Activated T-cell treated with anti-CD3 and anti-CD28 coated beads, Interleukin-2, amount 50 U/mL, for 72 hours (primary cell): ENCODE results near the gene HPF1. TPM values are rescaled to one million over a fixed set of nuclear protein-coding genes. Genes with fewer than 3 reads are reported as not detected.

Experiments used
- ATAC-seq, 2 donors: fragments of 150-1000 bp; cut with Tn5 transposase; replicated peaks in 1 of 2; 2 replicates each; pipeline ENCODE4 v1.10.0; 2021; ENCODE audit warnings: moderate library complexity in 2 of 2, mild to moderate bottlenecking in 1 of 2
- DNase-seq, 2 donors: peaks; one replicate each; pipeline ENCODE4 v3.0.0; 2021 to 2022; ENCODE audit warnings: mixed read lengths in 1 of 2
- H3K27ac Mint-ChIP-seq: one replicate; pipeline ENCODE4 v1.8.0; 2022; ENCODE audit warnings: mild to moderate bottlenecking, moderate library complexity, mixed read lengths
- H3K27me3 Mint-ChIP-seq: one replicate; pipeline ENCODE4 v1.8.0; 2022; ENCODE audit warnings: low read depth, mixed read lengths
- H3K36me3 Mint-ChIP-seq, 2 donors: one replicate each; pipeline ENCODE4 v1.8.0; 2022; ENCODE audit warnings: mixed read lengths in 2 of 2, mild to moderate bottlenecking in 1 of 2; ENCODE audit not compliant: insufficient read depth in 2 of 2
- H3K4me1 Mint-ChIP-seq: one replicate; pipeline ENCODE4 v1.8.0; 2022; ENCODE audit warnings: low read depth, mixed read lengths
- H3K4me3 Mint-ChIP-seq, 2 donors: one replicate each; pipeline ENCODE4 v1.8.0; 2022; ENCODE audit warnings: mild to moderate bottlenecking in 2 of 2, mixed read lengths in 2 of 2, moderate library complexity in 2 of 2
- H3K9me3 Mint-ChIP-seq, 2 donors: one replicate each; pipeline ENCODE4 v1.8.0; 2022; ENCODE audit warnings: mixed read lengths in 2 of 2
- total RNA-seq, 2 donors: library from RNA; stranded (reverse); gene quantifications; one replicate each; pipeline ENCODE4 v1.2.3, GENCODE V29; 2022

The HPF1 gene
- total RNA-seq, 2 donors from 2014 or later = 32.7 to 34.0 TPM

GRCh38 chr4:169723207-169723965 is 34.4 kb downstream of the HPF1 start:
- Mint-ChIP-seq H3K27ac (peak overlapping the region; percentile 20), H3K36me3 (peaks cover 0 to 1% of the 10 kb centered on the region in 2 donors), H3K27me3 (no peaks in the 10 kb centered on the region), H3K4me1 (peaks cover 13% of the 10 kb centered on the region), H3K9me3 (no peaks in the 10 kb centered on the region), H3K4me3 (no peak overlapping the region)
- no peak for ATAC-seq
- DNase-seq = no peak

GRCh38 chr4:169720529-169720928 is 37.2 kb downstream of the HPF1 start:
- Mint-ChIP-seq H3K27me3 (no peaks in the 10 kb centered on the region), H3K9me3 (no peaks in the 10 kb centered on the region), H3K36me3 (no peaks in the 10 kb centered on the region), H3K4me1 (peaks cover 13% of the 10 kb centered on the region), H3K27ac (peak overlapping the region; percentile 44), H3K4me3 (peak overlapping the region in 1 of 2 donors; percentile 8)
- no peak for DNase-seq
- peak in 1 of 2 donors; percentile 33 for ATAC-seq

- ATAC-seq = no peak
- no peaks in the 10 kb centered on the region for H3K9me3 Mint-ChIP-seq
- no peak overlapping the region for H3K27ac Mint-ChIP-seq
- H3K4me1 Mint-ChIP-seq = peaks cover 19% of the 10 kb centered on the region
- H3K27me3 Mint-ChIP-seq = no peaks in the 10 kb centered on the region
- no peak for DNase-seq
- peaks cover 0 to 5% of the 10 kb centered on the region in 2 donors for H3K36me3 Mint-ChIP-seq
- no peak overlapping the region for H3K4me3 Mint-ChIP-seq
Observed at GRCh38 chr4:169716677-169717076, 41.1 kb downstream of the HPF1 start.

- Mint-ChIP-seq H3K27ac (no peak overlapping the region), H3K36me3 (peaks cover 0 to 5% of the 10 kb centered on the region in 2 donors), H3K4me3 (no peak overlapping the region), H3K4me1 (peaks cover 19% of the 10 kb centered on the region), H3K9me3 (no peaks in the 10 kb centered on the region), H3K27me3 (no peaks in the 10 kb centered on the region)
- ATAC-seq (no peak), DNase-seq (no peak)
Observed at GRCh38 chr4:169715826-169716225, 41.9 kb downstream of the HPF1 start.

GRCh38 chr4:169707958-169708643 is 49.6 kb downstream of the HPF1 start:
- Mint-ChIP-seq H3K27ac (peak overlapping the region; percentile 65), H3K4me1 (peaks cover 7% of the 10 kb centered on the region), H3K4me3 (no peak overlapping the region), H3K36me3 (peaks cover 2 to 8% of the 10 kb centered on the region in 2 donors), H3K27me3 (no peaks in the 10 kb centered on the region), H3K9me3 (no peaks in the 10 kb centered on the region)
- DNase-seq = no peak
- ATAC-seq = no peak

- no peak for DNase-seq
- Mint-ChIP-seq H3K4me1 (no peaks in the 10 kb centered on the region), H3K27me3 (no peaks in the 10 kb centered on the region), H3K27ac (no peak overlapping the region), H3K4me3 (no peak overlapping the region), H3K36me3 (peaks cover 3 to 14% of the 10 kb centered on the region in 2 donors), H3K9me3 (no peaks in the 10 kb centered on the region)
- no peak for ATAC-seq
Observed at GRCh38 chr4:169698331-169698730, 59.4 kb downstream of the HPF1 start.

- Mint-ChIP-seq H3K27ac (no peak overlapping the region), H3K4me1 (peaks cover 10% of the 10 kb centered on the region)
Observed at GRCh38 chr4:169690787-169691186, 67.0 kb downstream of the HPF1 start.

GRCh38 chr4:169689681-169690080 is 68.1 kb downstream of the HPF1 start:
- Mint-ChIP-seq H3K9me3 (no peaks in the 10 kb centered on the region), H3K36me3 (peaks cover 0 to 16% of the 10 kb centered on the region in 2 donors), H3K4me3 (no peak overlapping the region), H3K4me1 (peaks cover 10% of the 10 kb centered on the region), H3K27ac (no peak overlapping the region), H3K27me3 (no peaks in the 10 kb centered on the region)
- no peak for DNase-seq
- ATAC-seq = no peak

More at GRCh38 chr4:169690787-169691186, 67.0 kb downstream of the HPF1 start:
- DNase-seq (no peak), ATAC-seq (no peak)
- no peak overlapping the region for H3K4me3 Mint-ChIP-seq
- no peaks in the 10 kb centered on the region for H3K27me3 Mint-ChIP-seq
- H3K36me3 Mint-ChIP-seq = peaks cover 0 to 16% of the 10 kb centered on the region in 2 donors
- no peaks in the 10 kb centered on the region for H3K9me3 Mint-ChIP-seq

- H3K9me3 Mint-ChIP-seq = no peaks in the 10 kb centered on the region
- peaks cover 4 to 21% of the 10 kb centered on the region in 2 donors for H3K36me3 Mint-ChIP-seq
- ATAC-seq = no peak
- H3K27me3 Mint-ChIP-seq = no peaks in the 10 kb centered on the region
- H3K4me1 Mint-ChIP-seq = peaks cover 6% of the 10 kb centered on the region
- no peak for DNase-seq
- peak overlapping the region; percentile 57 for H3K27ac Mint-ChIP-seq
- H3K4me3 Mint-ChIP-seq = no peak overlapping the region
Observed at GRCh38 chr4:169682372-169683047, 75.2 kb downstream of the HPF1 start.

Other genes with a start within 250 kb of the HPF1 start
- 10 to 100 TPM; 15.1 to 15.7 TPM for gene NEK1, start 145.4 kb downstream of the HPF1 start, total RNA-seq
- 10 to 100 TPM; 28.7 to 31.1 TPM for gene CLCN3, start 137.4 kb downstream of the HPF1 start, total RNA-seq